ENCODE data around the gene MVB12B. TPM values are rescaled to one million over a fixed set of nuclear protein-coding genes. Genes with fewer than 3 reads are reported as not detected.

The MVB12B gene
- total and polyA plus RNA-seq, 2 experiments from 2014 or later, result 19.0 to 29.9 TPM

DNA sequence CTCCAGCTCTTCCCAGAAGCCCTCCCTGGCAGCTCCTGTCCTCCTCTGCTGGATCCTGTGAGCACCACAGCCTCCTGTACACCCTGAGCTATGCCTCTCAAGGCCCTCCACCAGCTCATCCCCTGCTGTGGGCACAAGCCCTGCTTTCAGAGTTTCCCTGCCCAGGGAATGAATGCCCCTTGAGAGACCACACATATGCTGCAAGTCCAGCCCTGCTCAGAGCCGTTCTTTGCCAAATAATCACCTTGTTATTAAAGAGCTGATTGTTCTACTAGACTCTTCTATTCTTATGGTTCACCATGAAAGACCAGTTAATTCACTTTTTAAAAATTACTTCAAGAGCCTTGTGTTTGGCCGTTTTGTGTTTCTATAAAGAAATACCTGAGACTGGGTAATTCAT, 121.5 kb downstream of the MVB12B start:
- Histone ChIP-seq H3K27me3 (no peaks in the 10 kb centered on the region), H3K9me3 (ENCODE audit: low read depth) (no peaks in the 10 kb centered on the region), H3K27ac (no peak overlapping the region), H3K4me1 (ENCODE audit: low read depth) (no peaks in the 10 kb centered on the region), H3K4me3 (no peak overlapping the region), H3K36me3 (no peaks in the 10 kb centered on the region)
- TF ChIP-seq, protein P1, sequence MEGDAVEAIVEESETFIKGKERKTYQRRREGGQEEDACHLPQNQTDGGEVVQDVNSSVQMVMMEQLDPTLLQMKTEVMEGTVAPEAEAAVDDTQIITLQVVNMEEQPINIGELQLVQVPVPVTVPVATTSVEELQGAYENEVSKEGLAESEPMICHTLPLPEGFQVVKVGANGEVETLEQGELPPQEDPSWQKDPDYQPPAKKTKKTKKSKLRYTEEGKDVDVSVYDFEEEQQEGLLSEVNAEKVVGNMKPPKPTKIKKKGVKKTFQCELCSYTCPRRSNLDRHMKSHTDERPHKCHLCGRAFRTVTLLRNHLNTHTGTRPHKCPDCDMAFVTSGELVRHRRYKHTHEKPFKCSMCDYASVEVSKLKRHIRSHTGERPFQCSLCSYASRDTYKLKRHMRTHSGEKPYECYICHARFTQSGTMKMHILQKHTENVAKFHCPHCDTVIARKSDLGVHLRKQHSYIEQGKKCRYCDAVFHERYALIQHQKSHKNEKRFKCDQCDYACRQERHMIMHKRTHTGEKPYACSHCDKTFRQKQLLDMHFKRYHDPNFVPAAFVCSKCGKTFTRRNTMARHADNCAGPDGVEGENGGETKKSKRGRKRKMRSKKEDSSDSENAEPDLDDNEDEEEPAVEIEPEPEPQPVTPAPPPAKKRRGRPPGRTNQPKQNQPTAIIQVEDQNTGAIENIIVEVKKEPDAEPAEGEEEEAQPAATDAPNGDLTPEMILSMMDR (IDR thresholded peaks at IDR 0.05; ENCODE audit: low read depth, low read length), result no peak
- DNase-seq (ENCODE audit: low read depth in 1 of 2, low spot score in 1 of 2), result no peak

DNA sequence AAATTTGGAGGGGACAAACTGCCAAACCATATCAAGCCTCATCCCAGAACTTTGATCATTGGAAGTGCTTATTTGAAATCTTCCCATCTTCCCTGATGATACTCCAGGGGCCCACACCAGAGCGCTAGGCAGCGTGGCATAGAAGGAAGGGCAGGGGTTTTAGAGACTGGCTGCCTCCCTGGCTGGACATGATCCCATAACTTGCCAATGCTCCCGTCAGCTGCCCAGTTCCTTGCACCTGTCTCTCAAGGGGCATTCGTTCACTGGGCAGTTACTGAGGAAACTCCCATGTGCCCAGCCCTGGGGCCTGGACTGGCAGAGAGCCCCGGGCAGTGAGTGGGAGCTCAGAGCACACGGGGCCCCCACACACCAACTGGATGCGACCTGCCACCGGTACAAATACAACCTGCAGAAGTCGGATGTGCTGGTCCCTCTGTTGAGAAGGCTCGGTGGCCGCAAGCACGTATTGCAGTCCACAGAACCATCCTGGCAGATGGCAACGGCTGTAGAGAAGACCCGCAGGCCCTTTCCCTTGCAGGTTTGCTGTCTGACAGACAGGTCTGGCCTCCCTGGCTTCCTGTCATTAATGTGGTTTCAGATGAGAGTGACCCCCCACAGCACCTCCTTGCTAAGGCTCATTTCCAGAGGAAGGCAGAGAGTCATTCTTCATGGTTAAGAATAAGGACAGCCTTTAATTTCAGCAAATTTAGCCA, 122.4 kb downstream of the MVB12B start:
- Histone ChIP-seq H3K4me1 (ENCODE audit: low read depth) (no peaks in the 10 kb centered on the region), H3K27me3 (no peaks in the 10 kb centered on the region), H3K36me3 (no peaks in the 10 kb centered on the region), H3K4me3 (no peak overlapping the region), H3K9me3 (ENCODE audit: low read depth) (no peaks in the 10 kb centered on the region), H3K27ac (no peak overlapping the region)
- TF ChIP-seq, protein P1 (IDR thresholded peaks at IDR 0.05; ENCODE audit: low read depth, low read length), result no peak
- DNase-seq (ENCODE audit: low read depth in 1 of 2, low spot score in 1 of 2), result no peak

DNA sequence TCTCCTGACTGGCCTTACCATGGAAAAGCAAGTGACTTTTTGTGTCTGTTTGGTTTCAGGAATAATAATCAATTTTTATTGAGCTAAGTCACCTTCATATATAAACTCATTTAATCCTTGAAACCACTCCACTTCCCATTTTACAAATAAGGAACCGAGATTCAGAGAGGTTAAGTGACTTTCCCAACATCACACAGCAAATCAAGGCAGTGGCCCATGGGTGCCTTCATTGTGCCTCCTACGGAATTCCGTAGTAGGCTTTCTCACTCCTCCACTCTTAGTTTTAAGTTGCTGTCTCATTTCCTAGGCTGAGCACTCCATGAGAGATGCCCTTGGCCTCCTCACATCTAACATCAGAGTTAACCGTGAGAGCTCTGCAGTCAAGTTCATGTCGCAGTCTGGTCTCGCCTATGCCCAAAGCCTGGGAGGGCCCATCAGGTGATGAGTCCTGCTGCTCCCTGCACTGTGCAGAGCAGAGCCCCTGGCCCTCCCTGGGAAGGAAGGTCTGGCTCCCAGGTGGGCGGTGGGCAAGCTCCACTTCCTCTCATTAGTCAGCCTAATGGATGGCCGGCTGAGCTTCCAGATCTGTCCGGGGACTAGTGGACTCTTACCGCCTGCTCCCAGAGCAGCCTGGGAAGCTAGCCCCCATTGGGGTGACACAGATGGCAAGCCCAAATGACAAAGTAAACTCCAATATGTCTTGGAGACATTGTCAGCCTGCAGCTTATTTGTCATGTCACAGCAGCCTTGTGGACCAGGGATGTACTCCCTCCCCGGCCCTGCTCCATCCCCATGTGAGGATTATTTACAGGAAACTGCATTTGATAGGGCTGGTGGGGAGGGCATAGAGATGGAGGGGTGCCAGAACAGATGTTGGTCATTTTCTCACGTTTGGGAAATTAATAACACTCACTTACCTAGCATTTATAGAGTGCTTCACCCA, 123.4 kb downstream of the MVB12B start:
- DNase-seq (ENCODE audit: low read depth in 1 of 2, low spot score in 1 of 2), result no peak
- no peaks in the 10 kb centered on the region for H3K9me3 ChIP-seq (ENCODE audit: low read depth)
- H3K4me1 ChIP-seq (ENCODE audit: low read depth), result no peaks in the 10 kb centered on the region
- no peaks in the 10 kb centered on the region for H3K27me3 ChIP-seq
- no peak overlapping the region for H3K4me3 ChIP-seq
- TF ChIP-seq, protein P1 (IDR thresholded peaks at IDR 0.05; ENCODE audit: low read depth, low read length), result no peak
- H3K36me3 ChIP-seq, result no peaks in the 10 kb centered on the region
- no peak overlapping the region for H3K27ac ChIP-seq

DNA sequence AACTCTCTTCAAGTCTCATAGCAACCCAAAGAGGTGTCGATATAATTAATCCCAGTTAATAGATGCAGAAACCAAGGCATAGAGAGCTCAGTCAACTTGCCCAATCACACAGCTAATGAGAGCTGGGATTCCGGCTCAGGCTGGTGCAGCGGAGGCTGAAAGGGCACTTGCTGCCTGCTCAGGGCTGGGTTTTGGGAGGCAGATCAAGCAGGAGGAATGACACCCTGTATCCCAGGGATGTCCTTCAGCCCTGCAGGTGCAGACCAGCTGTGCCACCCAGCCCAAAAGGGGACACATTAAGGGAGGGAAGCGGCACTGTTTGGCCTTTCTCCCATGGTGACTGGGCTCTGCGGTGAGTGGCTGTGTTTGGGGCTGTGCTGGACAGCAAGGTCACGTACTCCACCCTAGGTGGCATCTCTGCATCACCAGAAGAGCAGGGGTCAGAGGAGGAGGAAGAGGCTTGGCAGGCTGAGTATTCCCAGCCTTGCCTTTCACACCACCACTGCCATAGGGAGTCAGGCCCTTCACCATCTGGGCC, 124.1 kb downstream of the MVB12B start:
- no peaks in the 10 kb centered on the region for H3K9me3 ChIP-seq (ENCODE audit: low read depth)
- no peaks in the 10 kb centered on the region for H3K36me3 ChIP-seq
- DNase-seq (ENCODE audit: low read depth in 1 of 2, low spot score in 1 of 2), result no peak
- no peak overlapping the region for H3K4me3 ChIP-seq
- no peaks in the 10 kb centered on the region for H3K27me3 ChIP-seq
- no peak overlapping the region for H3K27ac ChIP-seq
- TF ChIP-seq, protein P1 (IDR thresholded peaks at IDR 0.05; ENCODE audit: low read depth, low read length), result no peak
- H3K4me1 ChIP-seq (ENCODE audit: low read depth), result no peaks in the 10 kb centered on the region

DNA sequence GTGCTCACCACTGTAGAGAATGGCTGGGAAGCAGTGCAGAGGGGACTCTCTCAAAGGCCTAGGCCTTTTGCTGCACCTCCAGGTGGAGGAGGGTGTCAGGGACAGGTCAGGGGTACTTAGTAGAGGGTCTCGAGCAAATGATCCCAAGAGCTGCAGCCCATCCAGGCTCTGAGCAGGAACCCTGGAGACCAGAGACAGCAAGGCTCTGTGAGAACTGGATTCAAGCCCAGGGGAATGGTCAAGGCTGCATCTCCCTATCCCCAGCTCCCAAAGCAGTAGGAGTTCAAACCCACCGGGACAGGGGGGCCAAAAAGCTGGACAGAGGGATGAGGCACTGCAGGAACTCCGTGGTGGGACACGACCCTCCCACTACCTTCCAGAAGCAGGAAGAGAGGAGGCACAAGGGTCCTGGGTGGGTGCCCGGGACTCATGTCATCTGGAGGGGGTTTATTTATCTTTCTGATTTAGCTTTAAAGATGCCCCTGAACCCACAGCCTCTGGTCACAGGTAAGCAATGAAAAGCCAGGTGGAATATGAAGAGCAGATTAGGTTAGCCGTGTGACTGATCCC, 124.8 kb downstream of the MVB12B start:
- H3K36me3 ChIP-seq, result no peaks in the 10 kb centered on the region
- no peaks in the 10 kb centered on the region for H3K4me1 ChIP-seq (ENCODE audit: low read depth)
- H3K9me3 ChIP-seq (ENCODE audit: low read depth), result no peaks in the 10 kb centered on the region
- DNase-seq (ENCODE audit: low read depth in 1 of 2, low spot score in 1 of 2), result no peak
- no peaks in the 10 kb centered on the region for H3K27me3 ChIP-seq
- TF ChIP-seq, protein P1 (IDR thresholded peaks at IDR 0.05; ENCODE audit: low read depth, low read length), result no peak
- H3K4me3 ChIP-seq, result no peak overlapping the region
- H3K27ac ChIP-seq, result no peak overlapping the region
